Hematopoietic multipotent progenitor cell treated with erythropoietin and hydrocortisone succinate and interleukin-3 and kit ligand, for 17 days (in vitro differentiated cells): ENCODE data around the gene NQO1.

Source experiments
- DNase-seq: peaks from one replicate; pipeline ENCODE4 v3.0.0-alpha.2; 2015; ENCODE audit warnings: low spot score

The NQO1 gene

DNA sequence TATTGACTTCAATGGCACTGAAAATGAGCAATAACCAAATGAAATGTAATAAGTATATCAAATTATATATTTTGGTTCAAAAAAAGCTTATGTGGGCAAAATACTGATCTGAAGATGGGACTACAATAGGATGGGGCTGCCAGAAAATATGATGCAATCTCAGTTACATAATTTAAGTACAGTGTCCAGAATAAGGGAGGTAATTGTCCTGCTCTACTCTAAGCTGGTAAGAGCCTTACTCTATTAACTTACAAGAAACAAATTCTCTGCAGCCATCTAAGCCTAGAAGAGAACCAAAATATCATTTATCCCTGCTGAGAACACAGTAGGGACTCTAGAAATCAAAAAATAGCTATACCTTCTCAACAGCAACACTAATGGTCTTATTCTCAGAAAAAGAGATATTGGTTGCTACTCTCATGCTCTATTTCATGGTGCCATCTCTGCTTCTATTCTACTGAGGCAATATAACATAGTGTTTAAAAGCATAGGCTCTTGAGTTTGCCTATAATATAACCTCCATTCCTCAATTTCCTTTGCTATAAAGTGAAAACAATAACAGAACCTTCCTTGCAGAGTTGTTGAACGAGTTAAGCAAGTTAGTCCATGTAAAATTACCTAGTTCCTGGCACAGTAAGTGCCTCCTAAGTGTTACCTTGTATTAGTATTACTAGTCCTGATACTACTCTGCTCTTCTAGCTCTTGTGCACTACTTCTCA is 19.9 kb downstream of the NQO1 start:
- no peak for DNase-seq

DNA sequence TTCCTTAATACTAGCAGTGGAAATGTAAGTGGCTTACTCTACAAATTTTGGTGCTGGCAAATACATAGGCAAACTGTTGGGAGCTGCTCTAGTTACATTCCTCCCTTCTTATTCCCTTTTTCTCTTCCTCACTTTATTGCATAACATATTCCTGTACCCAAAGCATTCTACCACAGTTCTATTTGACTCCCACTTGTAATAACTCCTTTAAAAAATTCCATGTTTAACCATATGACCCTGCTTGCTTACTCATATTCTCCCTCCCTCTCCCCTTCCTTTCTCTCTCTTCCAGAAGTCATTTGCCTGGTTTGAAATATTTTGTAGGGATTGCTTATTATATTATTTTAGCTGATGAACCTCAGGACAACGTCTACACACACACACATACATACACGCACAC is 22.7 kb downstream of the NQO1 start:
- no peak for DNase-seq

DNA sequence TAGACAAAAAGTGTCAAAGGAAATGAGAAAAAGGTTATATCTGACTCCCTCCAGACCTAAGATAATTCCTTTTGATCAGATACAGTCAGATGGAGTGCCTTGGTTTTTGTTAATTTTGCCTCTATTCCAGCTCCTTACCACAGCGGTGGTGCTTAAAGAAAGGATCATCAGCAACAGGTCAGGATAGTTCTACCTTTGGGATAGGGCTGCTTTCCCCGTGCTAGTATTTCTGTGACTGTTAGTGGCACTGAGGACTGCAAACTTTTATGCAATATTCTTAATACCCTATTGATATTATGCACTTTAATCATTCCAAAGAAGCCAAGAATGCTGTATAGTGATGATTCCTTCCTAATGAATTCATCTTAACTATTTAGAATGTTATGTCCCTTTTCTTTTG is 24.5 kb downstream of the NQO1 start:
- no peak for DNase-seq

GRCh38 chr16:69701452-69701851 is 24.9 kb downstream of the NQO1 start:
- no peak for DNase-seq

DNA sequence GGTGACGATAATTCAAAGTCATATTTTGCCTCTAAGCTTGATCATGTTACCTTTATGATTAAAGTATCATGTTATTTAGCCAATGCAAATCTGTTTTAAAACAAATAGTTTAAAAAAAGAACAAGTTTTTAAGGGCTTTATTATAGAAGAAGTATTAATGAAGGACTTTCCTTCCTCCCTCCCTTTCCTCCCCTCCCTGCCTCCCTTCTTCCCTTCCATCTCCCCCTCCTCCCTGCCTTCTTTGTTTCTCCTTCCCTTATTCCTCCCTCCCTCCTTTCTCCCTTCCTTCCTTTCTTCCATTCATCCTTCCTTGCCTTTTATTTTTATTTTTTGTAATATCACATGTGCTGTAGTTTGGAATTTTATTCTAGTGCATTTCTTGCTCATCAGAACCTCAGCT is 26.4 kb downstream of the NQO1 start:
- DNase-seq = no peak

DNA sequence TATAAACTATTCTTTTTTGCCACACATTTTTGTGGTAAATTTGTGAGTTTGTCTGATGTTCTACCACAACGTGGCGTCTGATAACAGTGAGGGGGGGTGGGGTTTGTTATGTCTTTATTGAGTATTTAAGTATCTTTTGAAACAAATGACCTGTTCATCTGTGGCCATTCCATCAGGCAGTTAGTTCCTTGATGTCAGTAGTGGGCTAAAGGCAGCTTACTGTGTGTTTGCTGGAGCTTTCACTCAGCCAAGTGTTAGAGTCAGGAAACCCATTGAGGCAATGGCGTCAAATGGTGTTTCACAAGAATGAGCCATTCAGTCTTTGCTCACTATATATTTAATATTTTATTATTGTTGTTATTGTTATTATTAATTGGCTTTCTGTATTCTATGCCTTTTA is 28.0 kb downstream of the NQO1 start:
- DNase-seq = no peak

GRCh38 chr16:69693916-69694315 is 32.4 kb downstream of the NQO1 start:
- DNase-seq = no peak

- no peak for DNase-seq
Observed at GRCh38 chr16:69691980-69692911, 34.1 kb downstream of the NQO1 start.

DNA sequence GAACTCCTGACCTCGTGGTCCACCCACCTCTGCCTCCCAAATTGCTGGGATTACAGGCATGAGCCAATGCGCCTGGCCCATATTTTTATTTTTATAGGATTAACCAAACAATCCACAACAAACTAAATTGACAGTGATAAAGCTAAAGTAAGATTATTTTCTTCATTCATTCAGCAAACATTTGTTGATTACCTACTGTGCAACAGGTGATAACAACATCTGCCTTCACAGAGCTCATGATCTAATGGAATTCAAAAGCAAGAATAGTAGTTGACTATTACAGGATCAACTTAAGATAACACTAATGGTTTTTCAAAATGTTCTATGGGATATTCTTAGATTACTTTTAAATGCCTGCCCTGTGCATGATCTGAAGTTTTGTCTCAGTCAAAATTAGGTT is 37.8 kb downstream of the NQO1 start:
- no peak for DNase-seq

- DNase-seq = no peak
Observed at GRCh38 chr16:69680358-69680757, 46.0 kb downstream of the NQO1 start.

- DNase-seq = no peak
Observed at GRCh38 chr16:69672998-69673713, 53.2 kb downstream of the NQO1 start.

DNA sequence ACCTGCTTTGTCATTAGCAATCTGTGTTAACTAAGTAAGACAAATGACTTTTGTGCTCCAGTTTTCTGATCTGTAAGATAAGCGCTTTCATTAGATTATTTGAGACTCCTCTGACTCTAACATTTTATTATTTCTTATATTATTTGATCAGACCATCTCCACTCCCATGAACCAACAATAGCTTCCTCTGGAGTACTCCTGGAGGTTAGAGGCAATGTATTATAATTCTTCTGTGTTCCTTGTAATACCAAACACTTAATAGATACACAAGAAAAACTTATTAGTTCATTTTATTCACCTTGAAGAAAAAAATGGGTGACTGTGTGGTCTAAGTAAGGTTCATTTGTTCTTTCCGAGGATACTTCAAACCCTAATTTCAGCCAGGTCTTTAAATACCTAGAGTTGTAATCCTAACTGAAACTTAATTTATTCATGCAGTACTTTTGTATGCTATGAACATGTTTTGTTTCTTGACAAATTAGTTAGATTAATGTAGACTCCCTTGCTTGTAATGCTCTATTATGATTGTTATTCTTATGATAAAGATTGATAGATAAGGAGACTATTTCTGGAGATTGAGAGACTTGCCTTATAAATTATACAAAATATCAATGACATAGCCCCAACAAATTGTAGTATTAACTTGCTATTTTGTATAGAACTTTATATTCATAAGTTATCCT is 53.9 kb downstream of the NQO1 start:
- DNase-seq = no peak

GRCh38 chr16:69669577-69669976 is 56.8 kb downstream of the NQO1 start:
- DNase-seq = no peak

GRCh38 chr16:69663846-69664245 is 62.5 kb downstream of the NQO1 start:
- DNase-seq = no peak

DNA sequence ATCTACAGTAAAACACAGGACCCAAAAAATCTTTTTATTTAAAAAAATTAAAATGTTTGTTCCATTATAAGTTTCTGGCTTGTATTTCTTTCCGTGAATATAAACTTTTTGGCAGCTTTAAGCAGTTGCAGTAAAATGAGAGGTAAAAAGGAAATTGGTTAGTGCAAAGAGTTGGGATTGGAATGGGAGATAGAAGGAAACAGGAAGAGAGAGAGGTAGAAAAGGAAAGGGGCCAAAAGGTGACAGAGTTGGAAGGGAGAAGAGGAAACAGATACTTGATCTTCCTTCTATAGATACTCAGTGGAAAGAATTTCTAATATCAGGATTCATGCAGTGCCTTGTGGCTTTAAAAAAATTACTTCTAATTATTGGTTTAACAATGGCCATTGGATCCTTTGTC is 63.5 kb downstream of the NQO1 start:
- DNase-seq = no peak

DNA sequence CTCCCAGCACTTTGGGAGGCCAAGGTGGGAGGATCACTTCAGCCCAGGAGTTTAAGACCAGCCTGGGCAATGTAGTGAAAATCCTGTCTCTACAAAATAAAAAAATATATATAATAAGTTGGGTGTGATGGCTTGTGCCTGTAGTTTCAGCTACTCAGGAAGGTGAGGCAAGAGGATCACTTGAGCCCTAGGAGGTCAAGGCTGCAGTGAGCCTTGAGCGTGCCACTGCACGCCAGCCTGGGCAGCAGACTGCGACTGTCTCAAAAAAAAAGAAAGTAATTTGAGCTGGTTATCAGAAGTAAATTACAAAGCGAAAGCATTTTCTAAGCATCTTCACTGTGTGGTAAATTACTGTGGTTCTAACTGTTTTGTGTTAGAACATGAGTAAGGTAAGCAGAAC is 66.2 kb downstream of the NQO1 start:
- DNase-seq = no peak
